Gastroesophageal sphincter (tissue), 4 donors: Measurements from ENCODE around the gene FADS3. TPM values are rescaled to one million over a fixed set of nuclear protein-coding genes. Genes with fewer than 3 reads are reported as not detected.

Experiments used
- ATAC-seq: fragments of 150-250 bp; one replicate; pipeline ENCODE4 v1.9.1; 2016; ENCODE audit warnings: mild to moderate bottlenecking, moderate library complexity
- H3K27ac ChIP-seq, 4 donors: fragments of 200-600 bp; sonication (generic) in 3 of 4; 1 replicate in 3 of 4; 2 replicates in 1 of 4; pipeline ENCODE4 v1.5.1; 2016 to 2019
- H3K27me3 ChIP-seq: fragments of 200-600 bp; sonication (generic); one replicate; pipeline ENCODE4 v1.5.1; 2019
- H3K36me3 ChIP-seq, 2 donors: fragments of 200-600 bp; sonication (generic); one replicate each; pipeline ENCODE4 v1.5.1; 2019; ENCODE audit warnings: control low read depth in 1 of 2
- H3K4me1 ChIP-seq, 3 donors: fragments of 200-600 bp; sonication (generic); 1 replicate in 2 of 3; 2 replicates in 1 of 3; pipeline ENCODE4 v1.5.1; 2016 to 2019; ENCODE audit warnings: control low read depth in 2 of 3
- H3K4me3 ChIP-seq, 2 donors: fragments of 200-600 bp; sonication (generic); one replicate each; pipeline ENCODE4 v1.5.1; 2019; ENCODE audit warnings: mild to moderate bottlenecking in 1 of 2, moderate library complexity in 1 of 2
- H3K9me3 ChIP-seq, 3 donors: fragments of 200-600 bp; sonication (generic); one replicate each; pipeline ENCODE4 v1.5.1; 2017 to 2019; ENCODE audit warnings: control low read depth in 2 of 3
- CTCF ChIP-seq, 4 experiments: fragments of 200-600 bp in 2 of 4; fragments of 450-650 bp in 2 of 4; sonication (generic) in 1 of 4; IDR thresholded peaks; one replicate each; pipeline ENCODE4 v1.5.1; 2017 to 2019; ENCODE audit warnings: antibody characterized with exemption in 4 of 4, mild to moderate bottlenecking in 2 of 4, moderate library complexity in 2 of 4
- EP300 ChIP-seq: sonication (generic); formaldehyde crosslinking; IDR thresholded peaks from one replicate; pipeline ENCODE4 v1.6.1; 2017; ENCODE audit warnings: antibody characterized with exemption, mild to moderate bottlenecking
- POLR2A ChIP-seq, 2 donors: fragments of 450-650 bp; IDR thresholded peaks; one replicate each; pipeline ENCODE4 v1.6.1; 2017; ENCODE audit warnings: antibody characterized with exemption in 2 of 2, mild to moderate bottlenecking in 2 of 2, moderate library complexity in 1 of 2
- POLR2AphosphoS5 ChIP-seq: sonication (generic); formaldehyde crosslinking; IDR thresholded peaks from one replicate; pipeline ENCODE4 v1.6.1; 2017; ENCODE audit warnings: antibody characterized with exemption
- WGBS, 2 donors: methylation state at CpG; one replicate each; pipeline ENCODE4 v1.1.5; 2018; ENCODE audit warnings: low coverage in 1 of 2; 5-methylcytosine and 5-hydroxymethylcytosine counted together
- total RNA-seq, 4 donors: library from RNA; depleted of rRNA; stranded (reverse); fragments of >200 nt; gene quantifications; one replicate each; pipeline ENCODE4 v1.1.0, GENCODE V29; 2016

The FADS3 gene
- total RNA-seq, 4 donors from 2014 or later, result 41.6 to 81.6 (median 60.5) TPM

DNA sequence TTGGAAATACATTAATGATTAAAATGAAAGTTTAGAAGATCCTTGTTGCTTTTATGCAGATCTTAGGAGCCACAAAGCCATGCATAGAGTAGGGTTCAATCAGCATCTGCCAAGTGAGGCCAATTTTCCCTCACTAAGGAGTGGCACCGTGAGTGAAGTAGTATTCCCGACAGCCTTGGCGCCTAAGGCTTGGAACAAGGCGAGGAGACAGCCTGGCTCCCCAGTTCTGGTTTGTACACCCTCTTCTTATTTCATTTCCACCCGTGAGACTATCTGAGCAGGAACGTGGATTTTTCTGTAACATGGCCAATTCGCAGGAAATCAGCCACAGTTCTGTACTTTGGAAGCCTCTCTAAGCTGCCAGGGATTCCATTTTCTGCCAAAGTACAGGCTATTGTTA is 40.7 kb downstream of the FADS3 start:
- no peak for TF ChIP-seq POLR2A (IDR thresholded peaks at IDR 0.05)
- no peak for TF ChIP-seq EP300
- no peak for TF ChIP-seq POLR2AphosphoS5
- TF ChIP-seq CTCF (IDR thresholded peaks at IDR 0.05), result no peak
- no peak for ATAC-seq
- H3K36me3 ChIP-seq, result peaks cover 0 to 96% of the 10 kb centered on the region in 2 donors
- no peaks in the 10 kb centered on the region for H3K9me3 ChIP-seq
- H3K4me3 ChIP-seq, result no peak overlapping the region
- H3K27me3 ChIP-seq, result no peaks in the 10 kb centered on the region
- H3K27ac ChIP-seq, result peak overlapping the region in 2 of 4 donors; percentile 48 to 50
- 83% methylated on average over 7 of the region's 7 CpGs; no CpG with 5 or more reads in 1 of the 2 donors for WGBS, 2 donors
- peaks cover 0 to 15% (median 0%) of the 10 kb centered on the region in 3 donors for H3K4me1 ChIP-seq

DNA sequence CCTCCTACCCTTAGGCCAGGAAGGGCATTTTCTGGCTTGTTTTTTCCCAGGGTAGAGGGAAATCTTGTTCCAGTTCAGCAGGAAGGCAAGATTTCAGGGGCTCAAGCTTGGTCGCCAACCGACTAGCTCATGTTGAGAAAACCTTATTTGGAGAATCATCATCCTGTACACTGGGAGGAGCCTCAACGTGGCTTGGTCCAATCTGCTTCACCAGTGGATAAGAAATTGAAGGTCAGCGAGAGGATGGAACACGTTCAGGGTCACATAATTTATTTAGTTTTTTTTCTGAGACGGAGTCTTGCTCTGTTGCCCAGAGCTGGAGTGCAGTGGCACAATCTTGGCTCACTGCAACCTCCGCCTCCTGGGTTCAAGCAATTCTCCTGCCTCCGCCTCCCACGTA is 42.7 kb downstream of the FADS3 start:
- H3K9me3 ChIP-seq, result no peaks in the 10 kb centered on the region
- peaks cover 0 to 10% (median 0%) of the 10 kb centered on the region in 3 donors for H3K4me1 ChIP-seq
- 90 to 94% methylated on average over 6 to 9 of the region's 9 CpGs for WGBS, 2 donors
- H3K36me3 ChIP-seq, result peaks cover 0 to 97% of the 10 kb centered on the region in 2 donors
- TF ChIP-seq POLR2A (IDR thresholded peaks at IDR 0.05) (no peak), CTCF (IDR thresholded peaks at IDR 0.05) (no peak), EP300 (no peak), POLR2AphosphoS5 (no peak)
- H3K27ac ChIP-seq, result no peak overlapping the region
- H3K27me3 ChIP-seq, result no peaks in the 10 kb centered on the region
- no peak for ATAC-seq
- no peak overlapping the region for H3K4me3 ChIP-seq

GRCh38 chr11:61847914-61848581 is 43.3 kb downstream of the FADS3 start:
- Histone ChIP-seq H3K27ac (no peak overlapping the region), H3K27me3 (no peaks in the 10 kb centered on the region), H3K4me1 (peaks cover 0 to 8% (median 0%) of the 10 kb centered on the region in 3 donors), H3K4me3 (no peak overlapping the region), H3K36me3 (peaks cover 0 to 97% of the 10 kb centered on the region in 2 donors), H3K9me3 (no peaks in the 10 kb centered on the region)
- TF ChIP-seq POLR2A (IDR thresholded peaks at IDR 0.05), result no peak
- TF ChIP-seq EP300, result no peak
- no peak for TF ChIP-seq POLR2AphosphoS5
- TF ChIP-seq CTCF (IDR thresholded peaks at IDR 0.05), result no peak
- no peak for ATAC-seq
- 91 to 100% methylated on average over 1 to 11 of the region's 18 CpGs for WGBS, 2 donors

DNA sequence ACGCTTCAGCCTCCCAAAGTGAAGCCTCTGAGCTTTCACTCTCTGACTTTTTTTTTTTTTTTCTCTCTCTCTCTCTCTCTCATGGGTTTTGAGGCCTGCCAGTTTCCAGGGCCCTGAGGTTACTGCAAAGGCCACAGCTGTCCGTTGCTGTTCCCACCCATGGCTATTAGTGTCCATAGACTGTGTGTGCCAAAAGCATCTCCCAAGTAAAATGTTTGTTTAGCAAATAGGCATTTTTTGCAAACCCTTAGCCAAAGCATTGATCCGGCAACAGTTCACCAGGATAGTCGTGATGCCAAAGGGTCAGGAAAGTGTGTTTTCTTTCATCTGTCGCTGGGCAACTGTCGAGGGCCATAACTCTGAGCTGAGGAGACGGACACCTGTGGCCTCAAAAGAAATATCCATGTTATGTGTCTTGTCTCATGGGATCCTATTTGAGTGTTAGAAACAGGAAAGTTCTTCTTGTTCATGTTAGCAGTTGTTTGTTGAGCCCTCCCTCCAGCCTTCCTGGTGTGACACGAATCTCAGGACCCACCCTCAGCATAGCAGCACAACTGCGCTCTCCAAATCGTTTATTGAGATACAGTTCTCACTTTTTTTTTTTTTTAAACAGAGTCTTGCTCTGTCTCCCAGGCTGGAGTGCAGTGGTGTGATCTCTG is 44.9 kb downstream of the FADS3 start:
- Histone ChIP-seq H3K4me1 (peaks cover 0 to 3% (median 0%) of the 10 kb centered on the region in 3 donors), H3K27me3 (no peaks in the 10 kb centered on the region), H3K4me3 (no peak overlapping the region), H3K27ac (no peak overlapping the region), H3K9me3 (no peaks in the 10 kb centered on the region), H3K36me3 (peaks cover 0 to 96% of the 10 kb centered on the region in 2 donors)
- ATAC-seq, result no peak
- TF ChIP-seq POLR2A (IDR thresholded peaks at IDR 0.05) (no peak), EP300 (no peak), CTCF (IDR thresholded peaks at IDR 0.05) (no peak), POLR2AphosphoS5 (no peak)
- 54 to 74% methylated on average over 5 to 9 of the region's 10 CpGs for WGBS, 2 donors
